Breast epithelium (tissue), 4 donors: Measurements from ENCODE around the gene ACOT2. TPM values are rescaled to one million over a fixed set of nuclear protein-coding genes. Genes with fewer than 3 reads are reported as not detected.

ENCODE experiments used
- DNase-seq, 2 donors: peaks; one replicate each; pipeline ENCODE4 v3.0.0-alpha.2; 2019; ENCODE audit warnings: low spot score in 2 of 2
- H3K27ac ChIP-seq, 2 donors: fragments of 200-600 bp; sonication (generic) in 1 of 2; one replicate each; pipeline ENCODE4 v1.5.1; 2016 to 2019; ENCODE audit warnings: mild to moderate bottlenecking in 1 of 2
- H3K27me3 ChIP-seq, 2 donors: fragments of 200-600 bp; sonication (generic) in 1 of 2; one replicate each; pipeline versions ENCODE4 v1.5.1 to v1.6.0; 2017 to 2019; ENCODE audit warnings: control low read depth in 1 of 2, mild to moderate bottlenecking in 1 of 2
- H3K36me3 ChIP-seq: fragments of 200-600 bp; one replicate; pipeline ENCODE4 v1.5.1; 2019
- H3K4me1 ChIP-seq, 2 donors: fragments of 200-600 bp; sonication (generic); one replicate each; pipeline ENCODE4 v1.5.1; 2016 to 2019; ENCODE audit warnings: control low read depth in 1 of 2
- H3K4me3 ChIP-seq, 3 donors: fragments of 200-600 bp; sonication (generic); 1 replicate in 2 of 3; 2 replicates in 1 of 3; pipeline ENCODE4 v1.5.1; 2016 to 2019; ENCODE audit warnings: mild to moderate bottlenecking in 3 of 3, moderate library complexity in 2 of 3
- H3K9me3 ChIP-seq, 2 donors: fragments of 200-600 bp; sonication (generic) in 1 of 2; one replicate each; pipeline ENCODE4 v1.5.1; 2016 to 2019; ENCODE audit warnings: control low read depth in 1 of 2
- CTCF ChIP-seq, 3 donors: fragments of 450-650 bp; IDR thresholded peaks; one replicate each; pipeline ENCODE4 v1.5.1; 2016 to 2017; ENCODE audit warnings: antibody characterized with exemption in 3 of 3, mild to moderate bottlenecking in 3 of 3, moderate library complexity in 3 of 3
- POLR2A ChIP-seq: fragments of 450-650 bp; IDR thresholded peaks from one replicate; pipeline ENCODE4 v1.6.1; 2016; ENCODE audit warnings: antibody characterized with exemption, mild to moderate bottlenecking, moderate library complexity
- POLR2AphosphoS5 ChIP-seq, 3 donors: sonication (generic); formaldehyde crosslinking; IDR thresholded peaks; one replicate each; pipeline ENCODE4 v1.6.1; 2017; ENCODE audit warnings: antibody characterized with exemption in 3 of 3
- intact Hi-C: fragments of 100-400 bp; cut with DNase I; formaldehyde crosslinking; loops from one replicate; pipeline ENCODE4 v1.15.1; 2023; ENCODE audit warnings: low total_unique reads
- total RNA-seq, 3 donors: library from RNA; depleted of rRNA; stranded (reverse); fragments of >200 nt; gene quantifications; one replicate each; pipeline ENCODE4 v1.1.0, GENCODE V29; 2016

ACOT2 gene
- total RNA-seq, 3 donors from 2014 or later: 44.0 to 70.1 (median 45.8) TPM

- no peak overlapping the region for H3K4me3 ChIP-seq
- H3K9me3 ChIP-seq: no peaks in the 10 kb centered on the region
- no peak for TF ChIP-seq CTCF (IDR thresholded peaks at IDR 0.05)
- no peak for TF ChIP-seq POLR2AphosphoS5 (IDR thresholded peaks at IDR 0.05)
- no peak for TF ChIP-seq POLR2A
- H3K27me3 ChIP-seq: no peaks in the 10 kb centered on the region
- DNase-seq: no peak
- H3K4me1 ChIP-seq: no peaks in the 10 kb centered on the region
- intact Hi-C loops: no loop called here
- no peak overlapping the region for H3K27ac ChIP-seq
- no peaks in the 10 kb centered on the region for H3K36me3 ChIP-seq
Observed at GRCh38 chr14:73607241-73607640, 38.2 kb downstream of the ACOT2 start.

GRCh38 chr14:73610687-73611086, 41.7 kb downstream of the ACOT2 start:
- Histone ChIP-seq H3K27ac (no peak overlapping the region), H3K4me3 (no peak overlapping the region), H3K9me3 (no peaks in the 10 kb centered on the region), H3K36me3 (no peaks in the 10 kb centered on the region), H3K27me3 (no peaks in the 10 kb centered on the region), H3K4me1 (no peaks in the 10 kb centered on the region)
- intact Hi-C loops: no loop called here
- TF ChIP-seq CTCF (IDR thresholded peaks at IDR 0.05) (no peak), POLR2A (no peak), POLR2AphosphoS5 (IDR thresholded peaks at IDR 0.05) (no peak)
- DNase-seq: no peak

- Histone ChIP-seq H3K4me3 (peak within 1 kb of the TSS; percentile 60 to 93 (median 60)), H3K36me3 (no peaks in the 10 kb centered on the region), H3K9me3 (no peaks in the 10 kb centered on the region), H3K4me1 (no peaks in the 10 kb centered on the region), H3K27ac (peak within 1 kb of the TSS; percentile 72 to 90), H3K27me3 (no peaks in the 10 kb centered on the region)
- TF ChIP-seq POLR2A (no peak), POLR2AphosphoS5 (IDR thresholded peaks at IDR 0.05) (no peak), CTCF (IDR thresholded peaks at IDR 0.05) (no peak)
- DNase-seq: peak; percentile 46 to 76
- intact Hi-C loops: no loop called here
Observed at GRCh38 chr14:73612339-73613045, 43.5 kb downstream of the ACOT2 start, which contains the start of gene ACOT6. Gene ACOT6, plus strand, starts transcription at chr14:73612517. Its CDS starts 55 bp downstream, at chr14:73612572.

- no peak for DNase-seq
- H3K36me3 ChIP-seq: no peaks in the 10 kb centered on the region
- H3K27ac ChIP-seq: peak overlapping the region; percentile 72 to 90
- peak overlapping the region; percentile 60 to 93 (median 60) for H3K4me3 ChIP-seq
- TF ChIP-seq CTCF (IDR thresholded peaks at IDR 0.05): no peak
- no peaks in the 10 kb centered on the region for H3K27me3 ChIP-seq
- no peaks in the 10 kb centered on the region for H3K9me3 ChIP-seq
- H3K4me1 ChIP-seq: no peaks in the 10 kb centered on the region
- intact Hi-C loops: no loop called here
Observed at GRCh38 chr14:73613046-73613383, 44.0 kb downstream of the ACOT2 start.

GRCh38 chr14:73613419-73613963, 44.5 kb downstream of the ACOT2 start:
- no peaks in the 10 kb centered on the region for H3K36me3 ChIP-seq

More at GRCh38 chr14:73613419-73613963, 44.5 kb downstream of the ACOT2 start:
- TF ChIP-seq POLR2A (no peak), CTCF (IDR thresholded peaks at IDR 0.05) (no peak), POLR2AphosphoS5 (IDR thresholded peaks at IDR 0.05) (no peak)
- Histone ChIP-seq H3K9me3 (no peaks in the 10 kb centered on the region), H3K27me3 (no peaks in the 10 kb centered on the region), H3K4me3 (peak overlapping the region in 2 of 3 donors; percentile 60 to 93), H3K4me1 (no peaks in the 10 kb centered on the region), H3K27ac (no peak overlapping the region)
- intact Hi-C loops: no loop called here
- no peak for DNase-seq
